ENCODE data around the gene NDC80. TPM values are rescaled to one million over a fixed set of nuclear protein-coding genes. Genes with fewer than 3 reads are reported as not detected.

The NDC80 gene
- 11.3 to 13.8 TPM (median 12.8 TPM) in 5 replicates for total RNA-seq (2022; extraction: Qiagen RNA extraction)

GRCh38 chr18:2571200-2572170 is at the start of gene NDC80, which contains the start of gene METTL4:
Gene NDC80, plus strand, starts transcription at chr18:2571557. Its CDS starts 1,429 bp downstream, at chr18:2572986.
Gene METTL4, minus strand, starts transcription at chr18:2571505. Its CDS starts 4,289 bp downstream, at chr18:2567216.

GRCh38 chr18:2655178-2655953 is 84.0 kb downstream of the NDC80 start, which contains the start of gene SMCHD1:
Gene SMCHD1, plus strand, starts transcription at chr18:2655726. Its CDS starts 350 bp downstream, at chr18:2656076.

Other genes with a start within 250 kb of the NDC80 start
- gene METTL4, start 52 bp upstream of the NDC80 start, total RNA-seq (2022; extraction: Qiagen RNA extraction) = 4.1 to 6.7 TPM (median 6.2 TPM) in 5 replicates
- gene SMCHD1, start 84.2 kb downstream of the NDC80 start, total RNA-seq (2022; extraction: Qiagen RNA extraction) = 15.2 to 17.9 TPM (median 16.3 TPM) in 5 replicates

Data from A549 treated with dexamethasone at 1 μM for 4 hours (cell line).